ENCODE measurements around the gene TXNIP.

The TXNIP gene

DNA sequence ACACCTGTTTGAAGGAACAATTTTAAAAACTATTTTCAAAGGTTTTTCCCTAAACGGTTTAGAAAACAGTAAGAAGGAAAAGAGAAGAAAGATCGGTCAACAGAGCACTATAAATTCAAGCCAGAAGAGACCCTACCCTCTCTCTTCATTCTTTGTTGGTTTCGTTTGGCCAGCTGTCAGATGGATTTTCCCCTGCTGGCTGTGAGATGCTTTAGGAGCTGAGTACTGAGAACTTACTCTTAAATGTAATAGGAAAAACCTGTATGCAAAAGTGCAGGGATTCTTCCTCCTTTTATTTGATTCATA, 1.3 kb upstream of the TXNIP start:
- Histone ChIP-seq H3K4me1 (ENCODE audit: insufficient read depth, low read length) (peaks cover 31% of the 10 kb centered on the region), H3K9me3 (ENCODE audit: low read length) (no peaks in the 10 kb centered on the region), H3K36me3 (ENCODE audit: insufficient read depth, low read length) (peaks cover 27% of the 10 kb centered on the region), H3K27me3 (ENCODE audit: insufficient read depth, low read length) (no peaks in the 10 kb centered on the region), H3K4me3 (ENCODE audit: low read length) (peak overlapping the region; percentile 99), H2AFZ (ENCODE audit: low read depth, low read length) (no peak overlapping the region)

DNA sequence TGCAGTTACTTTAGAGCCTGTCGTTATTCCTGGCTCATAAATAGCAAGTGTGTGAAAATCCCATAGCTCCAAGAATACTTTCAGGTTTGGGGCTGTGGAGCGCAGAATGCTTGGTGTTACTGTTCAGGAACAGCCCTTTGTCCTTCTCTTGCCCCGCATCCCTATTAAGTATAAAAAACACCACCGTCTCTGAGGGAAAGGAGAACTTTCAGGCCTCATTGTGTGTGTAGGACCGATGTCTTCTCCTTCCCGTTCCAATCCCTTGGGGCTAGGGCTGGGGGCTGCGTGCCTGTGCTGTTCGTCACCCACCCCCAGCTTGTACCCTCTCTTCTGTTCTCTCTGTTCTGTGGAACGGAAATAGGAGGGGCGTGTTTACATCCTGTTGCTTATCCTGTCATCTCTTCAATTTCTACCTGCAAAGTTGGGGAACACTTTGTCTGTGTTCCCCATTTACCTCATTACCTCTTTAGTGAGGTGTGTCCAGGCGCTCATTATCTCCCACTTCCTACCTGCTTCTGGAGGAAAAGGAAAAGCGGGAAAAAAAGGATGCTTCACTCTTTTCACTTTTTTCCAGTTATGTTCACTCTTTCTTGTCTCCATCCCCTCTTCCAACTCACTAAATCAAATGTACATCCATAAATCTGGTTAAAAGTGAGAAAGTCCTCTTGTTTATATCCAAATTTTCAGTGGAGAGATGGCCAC, 788 bp upstream of the TXNIP start:
- Histone ChIP-seq H3K4me1 (ENCODE audit: insufficient read depth, low read length) (peaks cover 35% of the 10 kb centered on the region), H3K36me3 (ENCODE audit: insufficient read depth, low read length) (peaks cover 30% of the 10 kb centered on the region), H3K27me3 (ENCODE audit: insufficient read depth, low read length) (no peaks in the 10 kb centered on the region), H3K4me3 (ENCODE audit: low read length) (peak overlapping the region; percentile 99), H2AFZ (ENCODE audit: low read depth, low read length) (no peak overlapping the region), H3K9me3 (ENCODE audit: low read length) (no peaks in the 10 kb centered on the region)

DNA sequence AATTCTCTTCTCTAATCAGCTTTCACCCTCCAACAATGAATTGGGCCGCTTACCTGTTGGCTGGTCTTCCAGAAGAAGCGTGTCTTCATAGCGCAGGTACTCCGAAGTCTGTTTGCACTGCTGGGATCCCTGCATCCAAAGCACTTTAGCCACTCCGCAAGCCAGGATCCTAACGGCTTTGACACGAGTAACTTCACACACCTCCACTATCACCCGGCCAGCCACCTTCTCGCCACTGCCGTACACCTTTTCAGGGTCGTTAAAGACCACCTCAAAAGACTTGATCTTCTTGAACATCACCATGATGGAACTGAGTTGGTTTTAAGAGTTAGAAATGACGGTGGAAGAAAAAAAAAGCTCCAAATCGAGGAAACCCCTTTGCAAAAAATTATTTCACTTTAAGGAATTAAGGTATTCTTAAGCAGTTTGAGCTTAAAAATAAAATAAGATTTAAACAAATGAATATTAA, 381 bp downstream of the TXNIP start:
- H3K36me3 ChIP-seq (ENCODE audit: insufficient read depth, low read length): peaks cover 30% of the 10 kb centered on the region
- H3K27me3 ChIP-seq (ENCODE audit: insufficient read depth, low read length): no peaks in the 10 kb centered on the region
- H3K4me1 ChIP-seq (ENCODE audit: insufficient read depth, low read length): peaks cover 42% of the 10 kb centered on the region
- H3K9me3 ChIP-seq (ENCODE audit: low read length): no peaks in the 10 kb centered on the region
- peak overlapping the region; percentile 99 for H3K4me3 ChIP-seq (ENCODE audit: low read length)
- H2AFZ ChIP-seq (ENCODE audit: low read depth, low read length): no peak overlapping the region

DNA sequence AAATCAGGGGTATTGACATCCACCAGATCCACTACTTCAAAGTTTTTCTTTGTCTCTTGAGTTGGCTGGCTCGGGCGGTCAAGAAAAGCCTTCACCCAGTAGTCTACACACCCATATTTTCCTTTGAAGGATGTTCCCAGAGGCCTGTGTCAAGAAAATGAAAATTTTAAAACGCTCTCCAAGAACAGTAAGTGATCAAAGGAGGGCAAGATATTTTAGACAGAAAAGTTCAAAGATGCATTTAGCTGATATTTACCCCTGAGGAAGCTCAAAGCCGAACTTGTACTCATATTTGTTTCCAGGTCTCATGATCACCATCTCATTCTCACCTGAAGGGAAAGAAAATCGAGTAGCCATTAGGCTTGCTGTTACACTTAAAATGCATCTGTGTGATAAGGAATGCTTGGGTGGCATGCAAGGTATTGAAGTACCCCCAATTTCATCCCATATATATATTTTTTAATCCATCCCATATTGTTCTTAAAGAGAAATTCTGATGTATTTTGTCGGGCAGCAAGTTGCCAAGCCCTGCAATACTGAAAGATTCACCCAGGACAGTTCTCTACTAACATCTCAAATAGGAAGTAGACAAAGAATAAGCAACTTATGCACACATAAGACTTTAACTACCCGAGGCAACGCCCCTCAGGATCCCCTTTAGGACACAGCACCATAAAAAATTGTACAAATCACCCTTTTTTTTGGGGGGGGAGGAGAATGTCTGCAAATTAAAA, 1.1 kb downstream of the TXNIP start:
- H3K27me3 ChIP-seq (ENCODE audit: insufficient read depth, low read length): no peaks in the 10 kb centered on the region
- peaks cover 42% of the 10 kb centered on the region for H3K4me1 ChIP-seq (ENCODE audit: insufficient read depth, low read length)
- H2AFZ ChIP-seq (ENCODE audit: low read depth, low read length): no peak overlapping the region
- H3K36me3 ChIP-seq (ENCODE audit: insufficient read depth, low read length): peaks cover 30% of the 10 kb centered on the region
- no peaks in the 10 kb centered on the region for H3K9me3 ChIP-seq (ENCODE audit: low read length)
- H3K4me3 ChIP-seq (ENCODE audit: low read length): peak overlapping the region; percentile 99

- Histone ChIP-seq H3K27me3 (ENCODE audit: insufficient read depth, low read length) (no peaks in the 10 kb centered on the region), H3K4me1 (ENCODE audit: insufficient read depth, low read length) (peaks cover 42% of the 10 kb centered on the region), H3K9me3 (ENCODE audit: low read length) (no peaks in the 10 kb centered on the region), H2AFZ (ENCODE audit: low read depth, low read length) (no peak overlapping the region), H3K36me3 (ENCODE audit: insufficient read depth, low read length) (peaks cover 30% of the 10 kb centered on the region), H3K4me3 (ENCODE audit: low read length) (peak overlapping the region; percentile 99)
Observed at GRCh38 chr1:145994391-145995120, 1.8 kb downstream of the TXNIP start.

- no peak overlapping the region for H2AFZ ChIP-seq (ENCODE audit: low read depth, low read length)
- peak overlapping the region; percentile 99 for H3K4me3 ChIP-seq (ENCODE audit: low read length)
- peaks cover 30% of the 10 kb centered on the region for H3K36me3 ChIP-seq (ENCODE audit: insufficient read depth, low read length)
- peaks cover 42% of the 10 kb centered on the region for H3K4me1 ChIP-seq (ENCODE audit: insufficient read depth, low read length)
- H3K27me3 ChIP-seq (ENCODE audit: insufficient read depth, low read length): no peaks in the 10 kb centered on the region
- no peaks in the 10 kb centered on the region for H3K9me3 ChIP-seq (ENCODE audit: low read length)
Observed at GRCh38 chr1:145993618-145994390, 2.6 kb downstream of the TXNIP start.

DNA sequence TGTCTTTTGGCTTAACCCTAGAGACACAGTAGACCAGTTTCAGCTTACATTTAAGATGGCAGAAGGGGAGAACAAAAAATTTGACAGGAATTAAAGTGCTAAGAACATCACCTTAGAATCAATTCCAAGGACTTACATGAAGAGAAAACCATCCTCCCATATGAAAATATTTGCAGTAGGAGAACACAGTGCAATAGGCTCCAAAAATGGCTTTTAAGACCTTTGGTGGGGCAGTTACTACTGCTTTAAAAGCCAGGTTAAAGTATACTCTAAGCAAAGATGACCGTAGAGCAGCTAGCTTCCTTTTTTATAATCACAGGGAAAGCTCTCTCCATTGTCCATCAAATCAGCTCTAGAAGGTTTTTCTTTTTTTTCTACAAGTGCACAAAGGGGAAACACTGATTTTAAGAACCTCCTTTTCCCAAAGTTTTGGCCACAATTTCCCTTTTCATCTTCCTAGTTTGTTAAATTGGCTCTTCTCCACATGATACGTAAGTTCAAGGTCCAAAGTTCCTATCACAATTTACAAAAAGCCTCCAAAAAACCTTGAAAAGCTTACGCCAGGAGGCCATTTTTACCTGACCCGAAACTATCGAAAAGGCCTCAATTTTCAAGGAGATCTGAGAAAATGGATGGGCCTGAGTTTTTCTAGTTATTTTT, 3.3 kb downstream of the TXNIP start:
- peak overlapping the region; percentile 99 for H3K4me3 ChIP-seq (ENCODE audit: low read length)
- H3K27me3 ChIP-seq (ENCODE audit: insufficient read depth, low read length): no peaks in the 10 kb centered on the region
- H3K4me1 ChIP-seq (ENCODE audit: insufficient read depth, low read length): peaks cover 41% of the 10 kb centered on the region
- H2AFZ ChIP-seq (ENCODE audit: low read depth, low read length): no peak overlapping the region
- no peaks in the 10 kb centered on the region for H3K9me3 ChIP-seq (ENCODE audit: low read length)
- peaks cover 30% of the 10 kb centered on the region for H3K36me3 ChIP-seq (ENCODE audit: insufficient read depth, low read length)

GRCh38 chr1:145992502-145992936, 3.9 kb downstream of the TXNIP start:
- Histone ChIP-seq H3K27me3 (ENCODE audit: insufficient read depth, low read length) (no peaks in the 10 kb centered on the region), H3K9me3 (ENCODE audit: low read length) (no peaks in the 10 kb centered on the region), H3K4me3 (ENCODE audit: low read length) (peak overlapping the region; percentile 99), H3K36me3 (ENCODE audit: insufficient read depth, low read length) (peaks cover 30% of the 10 kb centered on the region), H2AFZ (ENCODE audit: low read depth, low read length) (no peak overlapping the region), H3K4me1 (ENCODE audit: insufficient read depth, low read length) (peaks cover 35% of the 10 kb centered on the region)

DNA sequence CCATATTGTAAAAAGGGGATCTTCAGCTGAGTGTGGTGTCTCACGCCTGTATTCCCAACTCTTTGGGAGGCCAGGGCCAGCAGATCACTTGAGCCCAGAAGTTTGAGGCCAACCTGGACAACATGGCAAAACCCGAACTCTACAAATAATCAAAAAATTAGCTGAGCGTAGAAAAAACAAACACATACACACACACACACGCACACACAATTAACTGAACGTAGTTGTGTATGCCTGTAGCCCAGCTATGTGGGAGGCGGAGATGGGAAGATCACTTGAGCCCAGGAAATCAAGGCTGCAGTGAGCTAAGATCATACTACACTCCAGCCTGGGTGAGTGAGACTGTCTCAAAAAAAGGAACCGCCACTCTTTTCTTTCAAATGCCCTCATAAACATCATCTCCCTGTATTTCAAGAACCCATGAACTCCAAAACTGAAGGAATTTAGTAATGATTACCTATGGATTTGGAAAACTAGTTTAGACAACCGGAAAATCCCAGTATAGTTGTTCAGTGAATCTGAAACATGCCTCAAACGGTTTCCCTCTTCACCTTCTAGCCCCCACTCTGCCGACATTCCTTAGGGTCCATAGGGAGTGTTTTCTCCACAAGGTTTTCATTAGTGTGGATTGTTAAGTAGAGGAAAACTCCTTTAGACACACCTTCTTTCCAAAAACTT, 4.5 kb downstream of the TXNIP start:
- peaks cover 30% of the 10 kb centered on the region for H3K36me3 ChIP-seq (ENCODE audit: insufficient read depth, low read length)
- peaks cover 32% of the 10 kb centered on the region for H3K4me1 ChIP-seq (ENCODE audit: insufficient read depth, low read length)
- H3K9me3 ChIP-seq (ENCODE audit: low read length): no peaks in the 10 kb centered on the region
- no peak overlapping the region for H2AFZ ChIP-seq (ENCODE audit: low read depth, low read length)
- peak overlapping the region; percentile 22 for H3K4me3 ChIP-seq (ENCODE audit: low read length)
- no peaks in the 10 kb centered on the region for H3K27me3 ChIP-seq (ENCODE audit: insufficient read depth, low read length)

- Histone ChIP-seq H3K27me3 (ENCODE audit: insufficient read depth, low read length) (no peaks in the 10 kb centered on the region), H3K4me1 (ENCODE audit: insufficient read depth, low read length) (peaks cover 43% of the 10 kb centered on the region), H3K4me3 (ENCODE audit: low read length) (no peak overlapping the region), H3K36me3 (ENCODE audit: insufficient read depth, low read length) (peaks cover 30% of the 10 kb centered on the region), H2AFZ (ENCODE audit: low read depth, low read length) (no peak overlapping the region), H3K9me3 (ENCODE audit: low read length) (no peaks in the 10 kb centered on the region)
Observed at GRCh38 chr1:145990249-145990855, 6.0 kb downstream of the TXNIP start.

- Histone ChIP-seq H3K36me3 (ENCODE audit: insufficient read depth, low read length) (peaks cover 14% of the 10 kb centered on the region), H3K27me3 (ENCODE audit: insufficient read depth, low read length) (no peaks in the 10 kb centered on the region), H3K4me1 (ENCODE audit: insufficient read depth, low read length) (peaks cover 42% of the 10 kb centered on the region)
Observed at GRCh38 chr1:145988773-145989172, 7.6 kb downstream of the TXNIP start.

More at GRCh38 chr1:145988773-145989172, 7.6 kb downstream of the TXNIP start:
- no peaks in the 10 kb centered on the region for H3K9me3 ChIP-seq (ENCODE audit: low read length)
- no peak overlapping the region for H3K4me3 ChIP-seq (ENCODE audit: low read length)
- H2AFZ ChIP-seq (ENCODE audit: low read depth, low read length): no peak overlapping the region
